Tongue (tissue), 2 donors: ENCODE data around the gene DPH7. TPM values are rescaled to one million over a fixed set of nuclear protein-coding genes. Genes with fewer than 3 reads are reported as not detected.
"Not testable (repeated sequence)": the region's sequence is repeated elsewhere in the genome, so short reads cannot be mapped to it uniquely, and the experiment has no call there.

Source experiments
- DNase-seq: peaks from one replicate; pipeline ENCODE4 v3.0.0-alpha.2; 2015
- total RNA-seq: library from RNA; depleted of rRNA; stranded (reverse); fragments of >200 nt; gene quantifications from one replicate; pipeline ENCODE4 v1.2.3, GENCODE V29; 2014

The DPH7 gene
- total RNA-seq, 1 donor from 2014 or later: 26.0 TPM

- peak; percentile 42 for DNase-seq
These were observed 27.4 kb upstream of the DPH7 start for GRCh38 chr9:137606005-137606621.

- DNase-seq: peak; percentile 96
These were observed 26.6 kb upstream of the DPH7 start, which contains the start of gene ARRDC1 for GRCh38 chr9:137605121-137606004. ARRDC1 (plus strand) TSS chr9:137605686; CDS start chr9:137605718, 32 bp downstream.

- DNase-seq: peak; percentile 28
These were observed 25.8 kb upstream of the DPH7 start for GRCh38 chr9:137604345-137605086.

- DNase-seq: no peak
These were observed 25.2 kb upstream of the DPH7 start for GRCh38 chr9:137603879-137604278.

GRCh38 chr9:137602661-137603060 is 23.9 kb upstream of the DPH7 start:
- DNase-seq: no peak

GRCh38 chr9:137598943-137599342 is 20.2 kb upstream of the DPH7 start:
- no peak for DNase-seq

- DNase-seq: not testable (repeated sequence)
These were observed 17.9 kb upstream of the DPH7 start for GRCh38 chr9:137596577-137596976.

- no peak for DNase-seq
These were observed 14.5 kb upstream of the DPH7 start for GRCh38 chr9:137593176-137593575.

GRCh38 chr9:137592767-137593166 is 14.0 kb upstream of the DPH7 start:
- no peak for DNase-seq

GRCh38 chr9:137590469-137591383 is 12.0 kb upstream of the DPH7 start, which contains the start of gene ZMYND19:
ZMYND19 (minus strand) TSS chr9:137590512; CDS start chr9:137590263, 249 bp downstream.
- DNase-seq: peak; percentile 95

GRCh38 chr9:137590123-137590468 is 11.4 kb upstream of the DPH7 start:
- no peak for DNase-seq

- DNase-seq: no peak
These were observed 10.9 kb upstream of the DPH7 start for GRCh38 chr9:137589441-137590122.

GRCh38 chr9:137588891-137589290 is 10.2 kb upstream of the DPH7 start:
- no peak for DNase-seq

GRCh38 chr9:137588311-137588710 is 9.6 kb upstream of the DPH7 start:
- DNase-seq: no peak

- no peak for DNase-seq
These were observed 8.1 kb upstream of the DPH7 start for GRCh38 chr9:137586854-137587253.

GRCh38 chr9:137583957-137584356 is 5.2 kb upstream of the DPH7 start:
- DNase-seq: no peak

GRCh38 chr9:137583347-137583746 is 4.6 kb upstream of the DPH7 start:
- no peak for DNase-seq

- DNase-seq: no peak
These were observed 3.6 kb upstream of the DPH7 start for GRCh38 chr9:137582286-137582860.

- DNase-seq: no peak
These were observed 2.9 kb upstream of the DPH7 start for GRCh38 chr9:137581361-137582285.

- no peak for DNase-seq
These were observed 2.2 kb upstream of the DPH7 start for GRCh38 chr9:137580954-137581322.
